Stomach (tissue), 4 donors: Measurements from ENCODE around the gene CALN1.

Source experiments
- POLR2A ChIP-seq, 4 donors: fragments of 450-650 bp; IDR thresholded peaks; one replicate each; pipeline ENCODE4 v1.6.1; 2016; ENCODE audit warnings: antibody characterized with exemption in 4 of 4, control low read depth in 2 of 4, mild to moderate bottlenecking in 1 of 4, moderate library complexity in 1 of 4
- POLR2AphosphoS5 ChIP-seq, 3 donors: sonication (generic); formaldehyde crosslinking; IDR thresholded peaks; one replicate each; pipeline ENCODE4 v1.6.1; 2016; ENCODE audit warnings: antibody characterized with exemption in 3 of 3
- TF ChIP-seq, protein P1 (sequence below), 7 experiments: fragments of 450-650 bp in 4 of 7; fragments of 200-600 bp in 3 of 7; sonication (generic) in 3 of 7; IDR thresholded peaks; one replicate each; pipeline ENCODE4 v1.5.1; 2016 to 2019; ENCODE audit warnings: antibody characterized with exemption in 7 of 7, control low read depth in 2 of 7, mild to moderate bottlenecking in 1 of 7

DNA sequence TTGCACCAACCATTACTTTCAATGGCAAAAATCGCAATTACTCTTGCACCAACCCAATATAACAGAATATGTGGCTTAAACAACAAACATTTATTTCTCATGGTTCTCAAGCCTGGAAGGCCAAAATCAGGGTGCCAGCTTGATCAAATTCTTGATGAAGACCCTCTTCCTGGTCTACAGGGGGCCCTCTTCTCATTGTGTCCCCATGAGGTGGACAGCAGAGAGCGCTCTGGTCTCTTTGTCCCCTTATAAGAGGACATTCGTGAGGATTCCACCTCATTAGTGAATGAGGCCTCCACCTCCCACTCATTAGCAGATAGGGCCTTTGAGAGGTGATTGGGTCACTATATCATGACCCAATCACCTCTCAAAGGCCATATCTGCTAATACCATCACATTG is 120.0 kb downstream of the CALN1 start:
- TF ChIP-seq POLR2A (IDR thresholded peaks at IDR 0.05) (no peak), POLR2AphosphoS5 (IDR thresholded peaks at IDR 0.05) (no peak)
- TF ChIP-seq, protein P1, sequence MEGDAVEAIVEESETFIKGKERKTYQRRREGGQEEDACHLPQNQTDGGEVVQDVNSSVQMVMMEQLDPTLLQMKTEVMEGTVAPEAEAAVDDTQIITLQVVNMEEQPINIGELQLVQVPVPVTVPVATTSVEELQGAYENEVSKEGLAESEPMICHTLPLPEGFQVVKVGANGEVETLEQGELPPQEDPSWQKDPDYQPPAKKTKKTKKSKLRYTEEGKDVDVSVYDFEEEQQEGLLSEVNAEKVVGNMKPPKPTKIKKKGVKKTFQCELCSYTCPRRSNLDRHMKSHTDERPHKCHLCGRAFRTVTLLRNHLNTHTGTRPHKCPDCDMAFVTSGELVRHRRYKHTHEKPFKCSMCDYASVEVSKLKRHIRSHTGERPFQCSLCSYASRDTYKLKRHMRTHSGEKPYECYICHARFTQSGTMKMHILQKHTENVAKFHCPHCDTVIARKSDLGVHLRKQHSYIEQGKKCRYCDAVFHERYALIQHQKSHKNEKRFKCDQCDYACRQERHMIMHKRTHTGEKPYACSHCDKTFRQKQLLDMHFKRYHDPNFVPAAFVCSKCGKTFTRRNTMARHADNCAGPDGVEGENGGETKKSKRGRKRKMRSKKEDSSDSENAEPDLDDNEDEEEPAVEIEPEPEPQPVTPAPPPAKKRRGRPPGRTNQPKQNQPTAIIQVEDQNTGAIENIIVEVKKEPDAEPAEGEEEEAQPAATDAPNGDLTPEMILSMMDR (IDR thresholded peaks at IDR 0.05), result no peak
